Stimulated activated CD4-positive, alpha-beta T cell treated with anti-CD3 and anti-CD28 coated beads, Interleukin-1b, Interleukin-23, amount 100 ng/mL, for 24 hours (primary cell): ENCODE results near the gene TRIM25.
A peak's percentile ranks its signal among the peaks of the same experiment; 100 is the strongest.

Source experiments
- DNase-seq, 4 experiments: peaks; one replicate each; pipeline ENCODE4 v3.0.0-alpha.2; 2020; ENCODE audit warnings: low read depth in 4 of 4, low spot score in 1 of 4

The TRIM25 gene

GRCh38 chr17:56928586-56928985, 14.7 kb upstream of the TRIM25 start:
- DNase-seq = no peak

GRCh38 chr17:56926704-56927103, 12.9 kb upstream of the TRIM25 start:
- no peak for DNase-seq

GRCh38 chr17:56926270-56926669, 12.4 kb upstream of the TRIM25 start:
- no peak for DNase-seq

GRCh38 chr17:56925088-56925487, 11.2 kb upstream of the TRIM25 start:
- no peak for DNase-seq

GRCh38 chr17:56919717-56920116, 5.9 kb upstream of the TRIM25 start:
- no peak for DNase-seq

- no peak for DNase-seq
Observed at GRCh38 chr17:56918916-56919315, 5.1 kb upstream of the TRIM25 start.

- no peak for DNase-seq
Observed at GRCh38 chr17:56917559-56918296, 3.9 kb upstream of the TRIM25 start.

GRCh38 chr17:56914581-56915273, 878 bp upstream of the TRIM25 start:
- no peak for DNase-seq

- peak in 2 of 4 experiments; percentile 11 to 22 for DNase-seq
Observed at GRCh38 chr17:56913353-56913866, 439 bp downstream of the TRIM25 start.

GRCh38 chr17:56913000-56913311, 893 bp downstream of the TRIM25 start:
- DNase-seq = no peak

- no peak for DNase-seq
Observed at GRCh38 chr17:56912105-56912999, 1.5 kb downstream of the TRIM25 start.

- no peak for DNase-seq
Observed at GRCh38 chr17:56910509-56911235, 3.2 kb downstream of the TRIM25 start.

- no peak for DNase-seq
Observed at GRCh38 chr17:56909742-56910508, 3.9 kb downstream of the TRIM25 start.

GRCh38 chr17:56908001-56908542, 5.8 kb downstream of the TRIM25 start:
- no peak for DNase-seq

GRCh38 chr17:56903560-56903959, 10.3 kb downstream of the TRIM25 start:
- DNase-seq = no peak

GRCh38 chr17:56902348-56902747, 11.5 kb downstream of the TRIM25 start:
- DNase-seq = no peak

- DNase-seq = no peak
Observed at GRCh38 chr17:56899403-56899802, 14.4 kb downstream of the TRIM25 start.

- no peak for DNase-seq
Observed at GRCh38 chr17:56898874-56899273, 15.0 kb downstream of the TRIM25 start.

GRCh38 chr17:56897646-56898424, 16.0 kb downstream of the TRIM25 start:
- DNase-seq = no peak
